Vein endothelial cell (primary cell): ENCODE measurements around the gene ASCL2. TPM values are rescaled to one million over a fixed set of nuclear protein-coding genes. Genes with fewer than 3 reads are reported as not detected.

ENCODE experiments used
- total RNA-seq: library from RNA; depleted of rRNA; stranded (reverse); fragments of >200 nt; gene quantifications from 2 replicates; pipeline ENCODE4 v1.2.3, GENCODE V29; 2012

The ASCL2 gene
- total RNA-seq: not detected in 2 replicates

DNA sequence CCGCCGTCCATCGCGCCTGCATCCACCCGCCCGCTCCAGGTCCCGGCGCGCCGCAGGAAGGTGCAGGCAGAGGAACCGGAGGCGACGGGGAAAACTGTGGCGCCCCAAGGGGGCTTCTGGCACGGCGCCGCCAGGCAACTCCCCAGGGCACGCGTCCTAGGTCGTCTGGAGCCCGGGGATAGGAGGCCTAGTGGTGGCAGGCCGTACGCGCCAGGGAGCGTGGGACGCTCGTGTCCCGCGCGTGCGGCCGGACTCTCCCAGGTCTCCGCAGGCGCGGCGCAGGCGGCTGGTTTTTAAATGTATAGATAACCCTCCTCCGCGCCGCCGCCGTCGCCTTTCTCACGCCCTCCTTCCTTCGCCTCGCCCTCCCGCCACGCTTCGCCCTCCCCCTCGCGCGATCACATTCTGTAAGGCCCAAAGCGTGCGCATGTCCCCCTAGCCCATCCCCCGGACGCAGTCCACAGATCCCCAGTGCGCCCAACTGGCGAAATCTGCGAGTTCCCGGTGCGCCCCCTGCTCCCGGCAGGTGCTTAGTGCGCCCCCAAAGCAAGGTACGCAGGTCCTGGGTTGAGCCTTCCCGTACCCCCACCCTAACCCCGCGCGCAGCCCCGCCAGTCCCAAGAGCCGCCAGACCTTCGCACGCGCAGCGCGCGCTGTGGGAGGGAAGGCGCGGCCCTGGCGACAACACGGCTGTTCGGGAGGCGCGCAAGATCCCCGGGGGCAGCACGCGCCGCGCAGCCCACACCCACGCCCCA, at the start of gene ASCL2:
Gene ASCL2, minus strand, starts transcription at position 267 of the 755 bp plus-strand sequence. Its CDS starts 256 bp downstream, at position 11.

DNA sequence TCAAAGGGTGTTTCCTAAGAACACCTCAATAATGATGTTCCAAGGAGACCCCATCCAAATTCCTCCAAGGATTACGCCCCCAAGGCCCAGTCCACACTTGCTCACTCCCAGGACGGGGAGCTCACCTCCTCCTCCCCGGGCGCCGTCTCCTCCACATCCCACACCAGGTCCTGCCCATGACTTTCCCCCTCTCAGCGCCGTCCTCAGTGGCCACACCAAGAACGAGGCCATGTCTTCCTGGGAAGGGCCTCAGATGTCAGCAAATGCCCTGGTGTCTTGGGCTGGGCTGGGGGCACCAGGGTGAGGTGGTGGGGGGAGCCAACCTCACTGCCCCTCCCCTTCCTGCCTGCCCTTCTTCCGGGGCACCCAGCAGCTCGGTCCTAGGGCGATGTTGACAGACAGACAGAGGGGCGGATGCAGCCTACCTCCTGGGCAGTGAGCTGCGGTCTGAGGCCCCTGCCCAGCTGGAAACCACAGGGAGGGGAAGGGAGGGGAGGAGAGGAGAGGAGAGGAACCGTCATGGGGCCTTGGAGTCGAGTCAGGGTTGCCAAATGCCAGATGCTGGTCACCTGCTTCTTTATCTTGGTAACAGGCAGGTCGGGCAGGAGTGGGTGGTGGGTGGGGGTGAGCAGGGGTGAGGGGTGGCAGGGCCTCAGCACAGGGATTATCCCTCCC, 31.4 kb upstream of the ASCL2 start, which contains the start of the genes C11orf21 and TSPAN32:
Gene C11orf21, minus strand, starts transcription at position 288 of the 675 bp plus-strand sequence. Its CDS starts 110 bp downstream, at position 178.
Gene TSPAN32, plus strand, starts transcription at position 383 of the 675 bp plus-strand sequence. Its CDS starts 137 bp downstream, at position 520.

Other genes starting within 250 kb of the ASCL2 start
- 17.8 and 22.2 TPM in 2 replicates for gene IGF2, start 131.2 kb downstream of the ASCL2 start, total RNA-seq
- not detected in 2 replicates for gene INS, start 109.4 kb downstream of the ASCL2 start, total RNA-seq
- under 0.01 TPM in 1 of 2 replicates, not detected in the other for gene TH, start 98.8 kb downstream of the ASCL2 start, total RNA-seq
- gene C11orf21, start 31.3 kb upstream of the ASCL2 start, total RNA-seq: not detected in 2 replicates
- not detected in 2 replicates for gene TSPAN32, start 31.4 kb upstream of the ASCL2 start, total RNA-seq
- gene CD81, start 106.7 kb upstream of the ASCL2 start, total RNA-seq: 207 and 263 TPM in 2 replicates
- 43.1 and 59.8 TPM in 2 replicates for gene TSSC4, start 130.2 kb upstream of the ASCL2 start, total RNA-seq
- gene TRPM5, start 173.9 kb upstream of the ASCL2 start, total RNA-seq: not detected in 2 replicates
- gene KCNQ1, start 174.4 kb upstream of the ASCL2 start, total RNA-seq: under 0.01 TPM in 1 of 2 replicates, not detected in the other